RPMI8226 (cell line): ENCODE measurements around the gene KIF6.
A peak's percentile ranks its signal among the peaks of the same experiment; 100 is the strongest.

Experiments used
- DNase-seq: peaks from one replicate; pipeline ENCODE4 v3.0.0-alpha.2; 2015

The KIF6 gene

GRCh38 chr6:39439342-39440038 lies 285.7 kb downstream of the KIF6 start:
- no peak for DNase-seq

- DNase-seq: no peak
Measured at GRCh38 chr6:39433630-39434029, 291.6 kb downstream of the KIF6 start.

GRCh38 chr6:39432330-39433025 lies 292.7 kb downstream of the KIF6 start:
- no peak for DNase-seq

GRCh38 chr6:39430871-39431523 lies 294.2 kb downstream of the KIF6 start:
- peak; percentile 76 for DNase-seq

GRCh38 chr6:39430446-39430845 lies 294.8 kb downstream of the KIF6 start:
- no peak for DNase-seq

GRCh38 chr6:39428816-39429215 lies 296.4 kb downstream of the KIF6 start:
- no peak for DNase-seq

- DNase-seq: no peak
Measured at GRCh38 chr6:39428152-39428551, 297.1 kb downstream of the KIF6 start.

GRCh38 chr6:39426073-39426456 lies 299.1 kb downstream of the KIF6 start:
- DNase-seq: no peak

GRCh38 chr6:39425346-39426072 lies 299.7 kb downstream of the KIF6 start:
- DNase-seq: no peak

- DNase-seq: no peak
Measured at GRCh38 chr6:39424831-39425230, 300.4 kb downstream of the KIF6 start.

- DNase-seq: no peak
Measured at GRCh38 chr6:39422238-39422637, 303.0 kb downstream of the KIF6 start.

- DNase-seq: no peak
Measured at GRCh38 chr6:39421383-39422225, 303.6 kb downstream of the KIF6 start.

- no peak for DNase-seq
Measured at GRCh38 chr6:39420300-39421265, 304.6 kb downstream of the KIF6 start.

GRCh38 chr6:39419607-39420006 lies 305.6 kb downstream of the KIF6 start:
- no peak for DNase-seq

- DNase-seq: no peak
Measured at GRCh38 chr6:39417440-39417839, 307.8 kb downstream of the KIF6 start.

GRCh38 chr6:39416728-39417127 lies 308.5 kb downstream of the KIF6 start:
- no peak for DNase-seq

GRCh38 chr6:39416026-39416425 lies 309.2 kb downstream of the KIF6 start:
- DNase-seq: no peak

- no peak for DNase-seq
Measured at GRCh38 chr6:39415482-39415881, 309.7 kb downstream of the KIF6 start.

- DNase-seq: no peak
Measured at GRCh38 chr6:39411465-39411864, 313.7 kb downstream of the KIF6 start.

- DNase-seq: no peak
Measured at GRCh38 chr6:39411001-39411400, 314.2 kb downstream of the KIF6 start.

GRCh38 chr6:39409889-39410288 lies 315.3 kb downstream of the KIF6 start:
- DNase-seq: no peak
